GM12864 (cell line): Measurements from ENCODE around the gene SFMBT2.

Experiments used
- DNase-seq: peaks from one replicate; pipeline ENCODE4 v3.0.0-alpha.2; 2011; ENCODE audit warnings: low read depth
- H3K4me3 ChIP-seq: 2 replicates; pipeline ENCODE4 v1.5.1; 2011; ENCODE audit warnings: mild to moderate bottlenecking, low read depth, low read length, control low read depth
- CTCF ChIP-seq: IDR thresholded peaks from 2 replicates; pipeline ENCODE4 v1.5.1; 2011; ENCODE audit warnings: low read depth, mild to moderate bottlenecking, moderate library complexity, low read length, control low read depth, inconsistent platforms; ENCODE audit errors: missing control alignments

SFMBT2 gene

GRCh38 chr10:7123774-7124173, 287.1 kb downstream of the SFMBT2 start:
- no peak for DNase-seq
- TF ChIP-seq CTCF: no peak
- no peak overlapping the region for H3K4me3 ChIP-seq

GRCh38 chr10:7122561-7122960, 288.3 kb downstream of the SFMBT2 start:
- no peak for TF ChIP-seq CTCF
- H3K4me3 ChIP-seq: no peak overlapping the region
- no peak for DNase-seq

- peak; percentile 84 for TF ChIP-seq CTCF
- no peak overlapping the region for H3K4me3 ChIP-seq
- DNase-seq: no peak
Measured at GRCh38 chr10:7121154-7121797, 289.6 kb downstream of the SFMBT2 start.

- no peak for TF ChIP-seq CTCF
- no peak overlapping the region for H3K4me3 ChIP-seq
- DNase-seq: no peak
Measured at GRCh38 chr10:7119325-7120015, 291.4 kb downstream of the SFMBT2 start.

GRCh38 chr10:7117806-7118674, 292.8 kb downstream of the SFMBT2 start:
- no peak overlapping the region for H3K4me3 ChIP-seq
- no peak for DNase-seq
- no peak for TF ChIP-seq CTCF

- H3K4me3 ChIP-seq: no peak overlapping the region
- TF ChIP-seq CTCF: no peak
- no peak for DNase-seq
Measured at GRCh38 chr10:7117177-7117799, 293.5 kb downstream of the SFMBT2 start.
